H4 (cell line): ENCODE measurements around the gene UBTD2. TPM values are rescaled to one million over a fixed set of nuclear protein-coding genes. Genes with fewer than 3 reads are reported as not detected.
A peak's percentile ranks its signal among the peaks of the same experiment; 100 is the strongest.

ENCODE experiments used
- DNase-seq: peaks from one replicate; pipeline ENCODE4 v3.0.0-alpha.2; 2015; ENCODE audit warnings: low spot score
- total RNA-seq: library from RNA; depleted of rRNA; stranded (reverse); fragments of >200 nt; shearing (Covaris generic); gene quantifications from 2 replicates; pipeline ENCODE4 v1.2.3, GENCODE V29; 2014

UBTD2 gene
- total RNA-seq, 1 experiment from 2014 or later = 34.8 TPM

- DNase-seq = no peak
Observed at GRCh38 chr5:172194985-172195774, 88.4 kb downstream of the UBTD2 start.

DNA sequence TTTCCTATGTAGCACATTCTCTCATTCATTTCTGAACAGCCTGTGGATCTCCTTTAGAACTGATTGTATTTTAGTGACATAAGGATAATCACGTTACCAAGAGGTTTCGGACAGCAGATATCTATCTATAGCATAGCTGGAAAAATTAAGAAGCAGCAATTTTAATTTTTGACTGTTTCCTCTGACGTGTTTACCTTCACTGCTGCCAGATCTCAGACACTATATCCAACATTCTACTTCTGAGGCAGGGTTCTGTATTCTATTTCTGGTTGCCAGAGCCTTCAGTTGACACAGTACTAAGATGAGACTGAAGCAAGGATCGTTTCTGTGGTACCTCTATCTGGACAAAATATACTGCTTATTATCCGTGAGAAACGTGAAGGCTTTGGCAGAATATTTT lies 89.7 kb downstream of the UBTD2 start, which contains the start of gene EFCAB9:
TSS of gene EFCAB9 (plus strand) at position 301 of the 400 bp plus-strand sequence. CDS start at position 302, 1 bp downstream.
- DNase-seq = no peak

- no peak for DNase-seq
Observed at GRCh38 chr5:172189693-172190296, 93.8 kb downstream of the UBTD2 start.

GRCh38 chr5:172188893-172189692 lies 94.5 kb downstream of the UBTD2 start:
- DNase-seq = no peak

- DNase-seq = peak; percentile 85
Observed at GRCh38 chr5:172188033-172188892, 95.3 kb downstream of the UBTD2 start, which contains the start of gene STK10. STK10 (minus strand) TSS chr5:172188224; CDS start chr5:172188042, 182 bp downstream.

GRCh38 chr5:172187118-172188032 lies 96.2 kb downstream of the UBTD2 start:
- DNase-seq = peak; percentile 65

- no peak for DNase-seq
Observed at GRCh38 chr5:172186114-172186695, 97.4 kb downstream of the UBTD2 start.

DNA sequence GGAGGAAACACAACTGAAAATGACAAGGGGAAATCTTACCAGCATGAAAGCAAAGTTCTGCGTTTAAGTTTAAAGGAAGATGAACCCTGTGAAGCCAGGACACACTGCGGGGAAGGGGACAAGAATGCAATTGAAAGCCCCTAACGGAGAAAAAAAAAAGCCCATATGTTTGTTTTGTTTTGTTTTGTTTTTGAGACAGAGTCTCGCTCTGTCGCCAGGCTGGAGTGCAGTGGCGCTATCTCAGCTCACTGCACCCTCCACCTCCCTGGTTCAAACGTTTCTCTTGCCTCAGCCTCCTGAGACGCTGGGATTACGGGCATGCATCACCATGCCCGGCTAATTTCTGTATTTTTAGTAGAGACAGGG lies 98.5 kb downstream of the UBTD2 start:
- no peak for DNase-seq

DNA sequence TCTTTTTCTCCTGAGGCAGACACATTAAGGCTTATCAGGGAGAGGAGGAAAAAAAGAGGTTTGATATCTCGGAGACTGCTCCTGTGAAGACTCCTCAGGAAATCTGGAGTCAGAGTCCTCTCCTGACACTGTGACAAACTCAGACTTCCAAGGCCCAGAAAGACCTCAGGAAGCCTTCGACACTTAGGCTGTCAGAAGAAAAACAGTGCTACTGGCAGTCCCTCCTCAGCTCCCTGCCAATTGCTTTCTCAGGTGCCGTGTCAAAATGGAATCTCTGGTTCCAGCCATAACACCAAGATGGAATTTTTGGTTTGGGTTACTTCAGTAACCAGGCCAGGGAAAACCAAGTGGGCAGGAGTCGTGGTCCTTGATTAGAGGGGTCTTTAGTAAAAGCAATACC lies 99.7 kb downstream of the UBTD2 start:
- no peak for DNase-seq

DNA sequence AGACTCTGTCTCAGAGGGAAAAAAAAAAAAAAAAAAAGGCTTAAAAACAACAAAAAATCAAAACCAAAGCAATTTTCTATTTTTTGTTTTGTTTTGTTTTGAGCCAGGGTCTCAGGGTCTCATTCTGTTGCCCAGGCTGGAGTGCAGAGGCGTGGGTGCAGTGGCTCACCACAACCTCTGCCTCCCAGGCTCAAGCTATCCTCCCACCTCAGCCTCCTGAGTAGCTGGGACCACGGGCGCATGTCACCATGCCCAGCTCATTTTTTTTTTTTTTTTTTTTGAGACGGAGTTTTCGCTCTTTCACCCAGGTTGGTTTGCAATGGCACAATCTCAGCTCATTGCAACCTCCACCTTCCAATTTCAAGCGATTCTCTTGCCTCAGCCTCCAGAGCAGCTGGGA lies 101.3 kb downstream of the UBTD2 start:
- DNase-seq = no peak

DNA sequence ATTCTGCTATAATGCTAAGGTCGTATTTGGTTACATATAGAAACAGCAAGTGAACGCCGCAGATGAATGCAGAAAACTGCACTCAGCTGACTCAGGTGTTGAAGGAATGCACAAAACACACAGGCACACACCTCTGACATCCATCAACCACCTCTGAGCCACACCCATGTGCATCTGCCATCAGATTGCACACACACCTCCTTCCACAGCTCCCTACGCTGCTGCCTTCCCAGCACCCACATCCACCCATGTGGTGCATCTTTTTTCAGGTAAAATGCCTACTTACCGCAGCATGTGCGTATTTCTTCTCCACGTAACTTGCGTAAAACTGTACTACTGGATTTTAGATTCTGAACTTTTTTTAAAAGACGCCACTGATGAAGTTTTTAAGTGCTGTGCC lies 102.6 kb downstream of the UBTD2 start:
- no peak for DNase-seq

DNA sequence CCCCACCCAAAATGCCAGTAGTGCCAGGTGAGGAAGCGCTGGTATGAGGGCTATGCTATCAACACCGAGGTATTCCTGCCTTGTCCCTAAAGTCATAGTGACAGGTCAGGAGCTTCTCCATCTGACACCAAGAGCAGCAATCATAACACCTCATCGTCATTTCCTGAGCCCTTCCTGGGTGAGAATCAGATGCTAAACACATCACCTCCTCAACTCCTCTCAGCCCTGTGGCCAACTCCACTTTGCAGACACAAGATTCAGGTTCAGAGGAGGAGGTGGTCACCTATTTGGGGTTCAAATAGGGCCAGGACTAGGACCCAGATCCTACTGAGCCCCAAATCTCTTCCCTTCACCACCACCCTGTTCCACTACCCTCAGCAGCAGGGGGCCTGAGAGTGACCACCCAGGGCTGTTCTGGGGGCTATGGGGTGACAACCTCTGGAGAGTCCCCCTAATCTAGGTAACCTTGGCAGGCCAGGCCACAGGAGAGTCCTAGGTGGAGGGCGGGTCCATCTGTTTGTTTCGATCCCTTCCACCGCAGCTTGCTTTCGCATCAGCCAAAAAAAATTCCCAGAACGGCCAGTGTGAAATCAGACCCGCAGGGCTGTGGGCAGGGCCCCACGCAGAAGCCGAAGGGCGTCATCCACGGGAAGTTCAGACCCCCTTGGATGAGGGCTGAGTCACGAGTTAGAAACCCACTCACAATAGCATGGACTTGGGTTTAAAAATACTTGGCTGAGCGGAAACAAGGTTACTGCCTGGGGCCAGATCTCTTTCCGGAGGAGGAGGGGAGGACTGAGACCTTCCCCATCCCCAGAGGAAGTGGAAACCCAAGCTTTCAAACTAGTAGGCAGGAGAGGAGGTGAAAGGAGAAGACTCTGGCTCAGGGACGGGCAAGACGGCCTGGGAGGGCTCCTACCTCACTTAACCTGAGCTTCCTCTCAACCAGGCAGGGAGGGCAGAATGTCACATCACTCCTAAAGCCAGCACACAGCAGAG lies 104.3 kb downstream of the UBTD2 start:
- no peak for DNase-seq

DNA sequence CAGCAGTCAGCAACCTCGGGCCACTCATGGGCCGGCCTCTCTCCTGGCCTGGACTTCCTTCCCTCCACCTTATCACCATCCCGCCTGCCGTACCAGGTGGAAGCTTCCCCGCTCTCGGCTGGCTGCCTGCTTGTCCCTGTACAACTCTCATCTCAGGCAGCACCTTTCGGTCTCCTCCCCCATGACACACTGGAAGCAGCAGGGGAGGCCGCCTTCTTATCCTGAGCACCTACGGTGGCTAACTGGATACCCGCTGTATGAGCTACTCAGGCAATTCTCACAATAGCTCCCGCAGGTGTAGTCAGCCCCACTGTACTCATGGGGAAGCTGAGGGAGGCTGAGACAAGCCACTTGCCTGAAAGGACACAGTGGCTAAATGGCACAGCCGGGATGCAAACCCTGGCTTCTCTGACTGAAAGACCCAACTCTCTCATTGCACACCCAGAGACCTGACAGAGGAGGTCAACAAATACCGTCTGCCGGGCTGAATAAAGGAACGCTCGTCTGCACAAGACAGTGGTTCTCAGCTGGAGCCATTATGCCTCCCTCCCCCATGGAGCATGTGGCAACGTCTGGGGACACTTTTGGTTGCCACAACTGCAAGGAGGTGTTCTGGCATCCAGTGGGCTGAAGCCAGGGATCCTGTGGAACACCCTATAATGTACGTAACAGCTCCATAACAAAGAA lies 105.1 kb downstream of the UBTD2 start:
- no peak for DNase-seq

- no peak for DNase-seq
Observed at GRCh38 chr5:172177176-172177575, 106.4 kb downstream of the UBTD2 start.

DNA sequence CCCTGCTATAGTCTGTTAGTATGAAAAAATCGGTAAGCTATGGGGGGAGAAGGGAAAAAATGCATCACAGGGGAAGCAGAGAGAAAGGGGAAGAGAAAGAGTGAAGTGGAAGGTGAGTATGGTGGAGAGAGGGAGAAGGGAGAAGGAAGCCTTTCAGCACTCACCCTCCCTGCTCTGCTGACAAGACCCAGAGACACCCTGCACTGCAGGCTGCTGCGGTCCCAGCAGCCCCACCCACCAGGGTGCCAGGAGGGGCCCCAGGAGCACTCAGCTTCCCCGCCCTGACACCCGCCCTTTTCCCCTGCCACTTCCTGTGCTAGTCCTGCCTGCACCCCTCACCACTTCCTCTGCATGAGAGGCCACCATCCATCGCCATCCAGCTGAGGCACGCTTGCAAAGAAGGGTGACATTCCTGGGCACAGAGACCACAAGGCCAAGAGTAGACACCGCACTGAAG lies 108.3 kb downstream of the UBTD2 start:
- DNase-seq = peak; percentile 52

DNA sequence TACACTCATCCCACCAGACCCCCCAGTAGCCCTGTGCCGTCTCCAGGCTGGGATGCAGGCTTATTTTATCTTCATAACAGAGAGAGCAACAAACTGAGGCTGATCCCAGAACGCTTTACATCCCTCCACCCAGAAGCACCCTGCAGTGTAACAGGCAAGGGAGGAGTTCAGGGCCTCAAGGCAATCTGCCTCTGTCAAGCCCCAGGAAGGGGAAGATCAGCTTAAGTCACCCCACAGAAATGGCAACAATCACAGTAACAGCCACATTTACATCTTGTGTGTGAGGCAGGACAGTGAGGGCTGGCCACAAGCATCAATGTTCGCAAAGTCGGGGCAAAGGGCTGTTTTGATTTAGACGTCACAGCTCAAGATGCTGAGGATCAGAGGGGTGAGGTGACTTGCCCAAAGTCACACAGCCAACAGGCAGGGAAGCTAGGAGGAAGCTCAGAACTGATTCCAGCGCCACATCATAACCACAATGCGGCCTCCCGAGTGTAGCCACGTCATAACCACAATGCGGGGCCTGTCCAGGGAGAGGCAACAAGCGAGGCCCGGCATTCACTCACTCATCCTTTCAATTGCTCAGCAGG lies 109.9 kb downstream of the UBTD2 start:
- peak; percentile 88 for DNase-seq

- no peak for DNase-seq
Observed at GRCh38 chr5:172172912-172173563, 110.5 kb downstream of the UBTD2 start.
